ENCODE measurements around the gene TIRAP.
"Not testable (repeated sequence)": the region's sequence is repeated elsewhere in the genome, so short reads cannot be mapped to it uniquely, and the experiment has no call there.

The TIRAP gene

GRCh38 chr11:126282361-126282735, 545 bp upstream of the TIRAP start:
- DNase-seq (ENCODE audit: extremely low read depth in 1 of 2, low read depth in 1 of 2) = peak in 1 of 2 donors; percentile 9

DNA sequence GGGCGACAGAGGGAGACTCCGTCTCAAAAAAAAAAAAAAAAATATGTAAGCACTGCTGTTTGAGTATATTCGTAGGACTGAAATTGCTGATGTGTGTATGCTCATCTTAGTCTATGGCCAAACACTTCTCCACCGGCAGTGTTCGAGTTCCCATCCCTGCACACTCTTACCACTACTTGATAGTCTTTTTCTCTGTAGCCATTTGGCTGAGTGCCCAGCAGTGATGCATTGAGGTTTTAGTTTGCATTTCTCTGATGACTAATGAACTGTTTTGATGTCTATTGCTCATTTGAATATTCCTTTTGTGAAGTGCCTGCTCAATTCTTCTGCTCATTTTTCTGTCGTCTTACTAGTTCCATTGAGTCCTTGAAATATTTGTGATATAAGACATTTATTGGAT, 1.9 kb downstream of the TIRAP start:
- peak; percentile 73 to 74 for DNase-seq (ENCODE audit: extremely low read depth in 1 of 2, low read depth in 1 of 2)

- DNase-seq (ENCODE audit: extremely low read depth in 1 of 2, low read depth in 1 of 2) = no peak
These were observed 5.3 kb downstream of the TIRAP start for GRCh38 chr11:126288237-126288636.

DNA sequence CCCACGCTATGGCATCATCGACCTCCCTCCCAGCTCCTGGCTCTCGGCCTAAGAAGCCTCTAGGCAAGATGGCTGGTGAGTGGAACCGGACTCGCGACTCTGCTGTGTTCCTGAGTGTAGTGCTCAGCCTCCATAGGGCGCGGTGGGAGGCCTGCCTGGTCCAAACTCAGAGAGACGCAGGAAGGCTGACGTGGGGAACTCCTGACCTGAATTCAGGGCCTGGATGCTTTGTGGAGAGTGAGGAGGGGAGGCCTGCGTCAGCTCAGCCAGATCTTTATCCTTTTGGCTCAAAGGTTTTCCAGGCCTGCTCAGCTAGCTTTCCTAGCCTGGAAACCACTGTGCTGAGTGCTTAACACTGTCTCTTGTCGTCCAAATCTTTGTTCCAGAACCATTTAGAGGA, 8.0 kb downstream of the TIRAP start:
- no peak for DNase-seq (ENCODE audit: extremely low read depth in 1 of 2, low read depth in 1 of 2)

DNA sequence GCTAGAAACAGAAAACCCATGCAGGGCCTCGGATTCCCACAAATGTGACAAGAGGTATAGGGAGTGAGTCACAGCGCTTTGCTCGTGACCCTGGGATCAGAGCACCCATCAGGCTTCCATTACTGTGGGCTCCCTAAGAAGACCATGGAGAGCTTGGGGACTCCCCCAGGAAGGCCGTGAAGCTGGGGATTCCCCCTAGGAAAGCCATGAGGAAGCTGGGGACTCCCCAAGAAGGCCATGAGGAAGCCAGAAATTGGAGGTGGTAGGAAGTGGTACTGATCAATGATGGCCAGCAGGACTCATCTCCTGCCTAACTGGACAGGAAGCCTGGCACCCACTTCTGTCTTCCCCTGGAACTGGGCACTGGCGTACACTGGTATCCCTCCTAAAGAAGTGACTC, 10.8 kb downstream of the TIRAP start:
- no peak for DNase-seq (ENCODE audit: extremely low read depth in 1 of 2, low read depth in 1 of 2)

DNA sequence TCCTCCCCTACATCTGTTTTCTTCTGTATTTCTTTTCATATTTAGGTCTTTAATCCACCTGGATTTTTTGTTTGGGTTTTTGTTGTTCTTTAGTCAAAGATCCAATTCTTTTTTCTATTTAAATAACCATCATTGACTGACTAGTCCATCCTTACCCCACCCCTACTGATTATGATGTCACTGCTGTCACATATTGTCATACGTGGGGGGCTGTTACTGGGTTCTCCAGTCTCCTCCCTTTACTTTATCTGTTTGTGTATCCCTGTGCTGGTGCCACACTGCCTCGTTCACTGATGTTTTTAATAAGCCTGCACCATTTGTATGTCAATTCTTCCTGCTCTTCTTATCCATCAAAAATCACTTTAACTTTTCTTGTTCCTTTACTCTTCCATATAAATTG, 14.1 kb downstream of the TIRAP start:
- no peak for DNase-seq (ENCODE audit: extremely low read depth in 1 of 2, low read depth in 1 of 2)

- DNase-seq (ENCODE audit: extremely low read depth in 1 of 2, low read depth in 1 of 2) = peak; percentile 45 to 74
These were observed 20.9 kb downstream of the TIRAP start, which contains the start of gene DCPS for GRCh38 chr11:126303623-126304456. Gene DCPS (plus strand): TSS chr11:126304060. CDS start chr11:126304081, 21 bp downstream.

DNA sequence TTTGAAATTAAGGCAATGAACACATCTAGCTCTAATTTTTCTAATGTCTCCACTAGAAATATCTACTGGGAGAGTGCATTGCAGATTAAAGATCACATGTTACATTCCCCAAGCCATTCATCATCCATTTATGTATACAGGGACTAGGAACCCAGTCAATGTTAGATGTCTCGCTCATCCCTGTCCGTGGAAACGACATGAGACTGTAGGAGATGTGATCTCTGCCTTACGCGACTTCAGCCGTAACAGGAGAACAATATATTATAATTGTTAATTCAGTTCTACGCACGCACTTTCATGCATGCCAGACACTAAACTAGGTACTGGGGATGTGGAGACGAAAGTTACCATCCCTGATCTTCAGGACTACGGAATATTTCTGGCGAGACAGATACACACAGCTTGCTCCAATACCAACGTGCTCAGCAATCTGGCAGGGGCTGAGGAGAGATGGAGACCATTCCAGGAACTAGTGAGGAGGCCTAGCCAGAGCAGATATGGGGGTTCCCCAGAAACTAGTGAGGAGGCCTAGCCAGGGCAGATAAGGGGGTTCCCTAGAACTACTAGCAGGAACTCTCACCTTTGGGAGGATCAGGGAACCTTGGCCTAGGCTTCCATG, 21.7 kb downstream of the TIRAP start:
- DNase-seq (ENCODE audit: extremely low read depth in 1 of 2, low read depth in 1 of 2) = no peak

- DNase-seq (ENCODE audit: extremely low read depth in 1 of 2, low read depth in 1 of 2) = no peak
These were observed 22.8 kb downstream of the TIRAP start for GRCh38 chr11:126305699-126306098.

DNA sequence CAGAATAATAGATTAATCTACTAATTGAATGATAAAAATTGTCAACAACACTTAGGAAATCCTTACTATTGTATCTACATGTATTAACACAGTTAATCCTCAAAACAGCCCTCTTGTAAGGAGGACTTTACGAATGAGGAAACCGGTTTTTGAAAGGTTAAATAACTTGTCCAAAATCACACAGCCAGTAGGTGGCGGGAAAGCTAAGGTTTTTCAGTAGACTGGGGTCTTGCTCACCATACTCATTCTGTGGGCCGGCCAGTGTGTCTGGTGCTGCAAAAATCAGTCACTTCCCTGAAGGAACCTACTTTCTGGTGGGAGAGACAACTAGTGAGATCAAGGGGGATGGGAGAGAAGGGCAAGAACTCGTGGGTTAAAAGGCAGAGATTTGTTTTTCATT, 24.8 kb downstream of the TIRAP start:
- no peak for DNase-seq (ENCODE audit: extremely low read depth in 1 of 2, low read depth in 1 of 2)

DNA sequence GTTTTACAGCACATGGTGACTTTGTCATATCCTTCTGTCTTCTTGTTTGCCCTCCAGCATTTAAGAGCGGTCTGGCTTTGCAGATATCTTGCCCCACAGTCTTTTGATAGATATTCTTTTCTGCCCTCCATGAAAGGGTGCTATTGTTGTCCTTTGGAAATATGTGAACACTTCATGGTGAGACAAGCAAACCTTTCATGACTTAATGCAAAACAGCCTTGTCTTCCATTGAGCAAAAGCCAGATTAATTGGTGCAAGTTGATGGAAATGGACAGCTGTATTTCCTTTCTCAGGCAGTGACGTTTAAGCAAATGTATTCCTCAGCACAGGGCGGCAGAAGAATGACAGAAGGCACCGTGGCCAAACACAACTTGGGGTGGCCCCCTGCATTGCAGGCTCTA, 25.4 kb downstream of the TIRAP start:
- DNase-seq (ENCODE audit: extremely low read depth in 1 of 2, low read depth in 1 of 2) = no peak

GRCh38 chr11:126308771-126309170, 25.9 kb downstream of the TIRAP start:
- DNase-seq (ENCODE audit: extremely low read depth in 1 of 2, low read depth in 1 of 2) = not testable (repeated sequence)

GRCh38 chr11:126310200-126310991, 27.5 kb downstream of the TIRAP start:
- peak in 1 of 2 donors; percentile 34 for DNase-seq (ENCODE audit: extremely low read depth in 1 of 2, low read depth in 1 of 2)

GRCh38 chr11:126310992-126311310, 28.1 kb downstream of the TIRAP start:
- DNase-seq (ENCODE audit: extremely low read depth in 1 of 2, low read depth in 1 of 2) = no peak

DNA sequence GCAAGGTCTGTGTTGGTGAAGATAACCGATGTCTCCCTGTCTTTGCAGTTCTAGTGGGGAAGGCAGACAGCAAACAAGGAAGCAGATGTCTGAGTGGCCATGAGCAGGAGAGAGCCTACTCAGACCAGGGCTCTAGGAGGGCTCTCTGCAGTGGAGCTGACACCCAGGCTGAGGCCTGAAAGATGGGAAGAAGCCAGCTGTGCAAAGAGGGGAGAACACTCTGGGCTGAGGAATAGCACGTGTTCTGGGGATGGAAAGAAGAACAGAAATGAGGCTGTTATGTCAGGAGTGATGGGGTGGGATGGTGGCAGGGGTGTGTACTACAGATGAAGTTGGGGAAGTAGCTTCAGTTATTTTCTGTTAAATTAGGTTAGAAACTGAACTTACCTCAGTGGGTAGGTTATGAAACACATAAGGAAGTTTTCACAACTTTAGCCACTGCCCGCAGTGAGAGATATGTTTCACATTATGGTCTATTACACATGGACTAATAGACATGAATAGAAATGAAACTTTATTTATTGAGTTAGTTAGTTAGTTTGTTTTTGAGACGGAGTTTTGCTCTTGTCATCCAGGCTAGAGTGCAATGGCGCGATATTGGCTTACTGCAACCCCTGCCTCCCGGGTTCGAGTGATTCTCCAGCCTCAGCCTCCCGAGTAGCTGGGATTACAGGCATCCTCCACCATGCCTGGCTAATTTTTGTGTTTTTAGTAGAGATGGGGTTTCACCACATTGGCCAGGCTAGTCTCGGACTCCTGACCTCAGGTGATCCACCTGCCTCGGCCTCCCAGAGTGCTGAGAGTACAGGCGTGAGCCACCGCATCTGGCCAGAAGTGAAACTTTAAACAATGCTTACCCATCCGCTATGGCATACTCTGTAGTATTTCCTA, 28.8 kb downstream of the TIRAP start:
- DNase-seq (ENCODE audit: extremely low read depth in 1 of 2, low read depth in 1 of 2) = no peak

DNA sequence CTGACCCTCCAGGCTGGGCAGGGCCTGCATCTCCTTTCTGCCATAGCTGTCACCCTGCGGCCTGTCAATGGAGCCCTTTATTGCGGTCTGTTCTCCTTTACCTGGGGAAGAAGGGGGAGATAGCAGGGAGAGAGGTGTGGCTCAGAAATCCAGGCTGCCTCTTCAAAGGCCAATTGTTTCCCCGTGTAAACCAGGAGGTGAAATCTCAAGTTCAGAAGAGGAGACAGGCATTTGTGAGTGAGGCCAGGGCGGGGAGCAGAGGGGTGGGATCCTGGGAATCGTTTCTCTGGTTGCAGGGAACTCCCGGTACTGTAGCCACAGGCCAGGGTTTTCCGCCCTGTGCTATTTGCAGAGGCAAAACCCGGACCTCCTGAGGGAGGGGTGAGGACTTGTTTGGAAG, 30.1 kb downstream of the TIRAP start:
- DNase-seq (ENCODE audit: extremely low read depth in 1 of 2, low read depth in 1 of 2) = no peak

GRCh38 chr11:126313826-126314225, 30.9 kb downstream of the TIRAP start:
- no peak for DNase-seq (ENCODE audit: extremely low read depth in 1 of 2, low read depth in 1 of 2)

DNA sequence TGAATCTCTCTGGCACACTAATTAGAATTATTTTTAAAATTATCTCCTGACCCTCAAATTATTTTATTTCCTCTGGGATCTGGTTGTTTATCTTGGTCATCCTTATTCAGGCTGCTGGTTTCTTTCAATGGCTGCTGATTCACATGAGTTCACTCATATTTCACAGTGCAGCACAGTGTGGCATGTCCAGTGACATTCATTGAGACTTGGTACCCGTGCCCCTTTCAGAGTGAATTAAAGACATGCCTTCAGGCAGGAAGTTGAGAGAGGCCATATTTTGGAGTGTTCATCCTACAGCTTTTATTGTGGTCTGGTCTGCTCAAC, 34.5 kb downstream of the TIRAP start:
- DNase-seq (ENCODE audit: extremely low read depth in 1 of 2, low read depth in 1 of 2) = no peak

GRCh38 chr11:126317756-126318573, 35.1 kb downstream of the TIRAP start:
- no peak for DNase-seq (ENCODE audit: extremely low read depth in 1 of 2, low read depth in 1 of 2)

Measured in activated CD8-positive, alpha-beta memory T cell treated with anti-CD3 and anti-CD28 coated beads for 1 hour (primary cell).